HG02943 (cell line): Measurements from ENCODE around the gene AKT1S1.

Experiments used
- ATAC-seq: cut with Tn5 transposase; IDR thresholded peaks from one replicate; pipeline ENCODE4 v1.9.1; 2021; ENCODE audit warnings: mild to moderate bottlenecking, low read depth, moderate library complexity; ENCODE audit not compliant: unreplicated experiment

Gene AKT1S1

DNA sequence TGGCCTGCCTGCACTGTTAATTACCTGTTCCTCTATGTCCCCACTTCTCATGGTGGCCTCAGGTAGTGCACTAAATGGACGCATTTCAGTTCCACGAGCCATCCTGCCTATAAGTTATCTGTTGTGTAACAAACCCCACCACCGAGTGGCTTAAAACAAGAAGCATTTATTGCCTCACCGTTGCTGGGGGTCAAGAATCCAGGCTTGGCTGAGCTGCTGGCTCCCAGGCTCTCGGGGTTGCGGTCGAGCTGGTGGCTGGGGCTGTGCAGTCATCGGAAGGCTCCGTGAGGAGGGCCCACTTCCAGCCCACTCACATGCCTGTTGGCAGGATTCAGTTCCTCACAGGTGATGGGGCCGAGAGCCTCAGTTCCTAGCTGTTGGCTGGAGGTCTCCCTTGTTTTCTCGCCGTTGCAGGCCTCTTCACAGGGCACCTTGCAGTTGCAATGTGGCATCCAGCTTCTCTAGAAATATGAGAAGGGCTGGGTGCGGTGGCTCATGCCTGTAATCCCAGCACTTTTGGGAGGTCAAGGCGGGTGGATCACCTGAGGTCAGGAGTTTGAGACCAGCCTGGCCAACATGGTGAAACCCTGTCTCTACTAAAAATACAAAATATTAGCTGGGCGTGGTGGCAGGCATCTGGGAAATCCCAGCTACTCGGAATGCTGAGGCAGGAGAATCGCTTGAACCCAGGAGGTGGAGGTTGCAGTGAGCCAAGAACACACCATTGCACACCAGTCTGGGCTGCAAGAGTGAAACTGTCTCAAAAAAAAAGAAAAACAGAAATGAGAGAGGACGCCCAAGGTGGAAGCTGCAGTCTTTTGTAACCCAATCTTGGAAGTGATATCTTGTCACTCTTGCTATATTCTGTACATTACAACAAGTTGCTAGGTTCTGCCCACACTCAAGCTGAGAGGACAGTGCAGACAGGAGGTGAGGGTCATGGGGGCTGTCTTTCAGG, 32.7 kb downstream of the AKT1S1 start:
- no peak for ATAC-seq

DNA sequence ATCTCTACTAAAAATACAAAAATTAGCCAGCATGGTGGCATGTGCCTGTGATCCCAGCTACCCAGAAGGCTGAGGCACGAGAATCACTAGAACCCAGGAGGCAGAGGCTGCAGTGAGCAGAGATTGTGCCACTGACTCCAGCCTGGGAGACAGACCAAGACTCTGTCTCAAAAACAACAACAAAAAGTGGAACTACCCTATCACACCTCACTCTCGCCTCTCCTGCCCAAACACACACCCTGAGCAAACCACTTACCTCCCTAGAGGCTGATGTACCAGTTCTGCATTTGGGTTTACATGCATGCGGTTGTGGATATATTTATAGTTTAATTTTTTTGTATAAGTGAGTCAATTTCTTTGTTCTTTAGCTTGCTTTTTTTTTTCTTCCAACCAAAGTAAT, 33.9 kb downstream of the AKT1S1 start:
- no peak for ATAC-seq

DNA sequence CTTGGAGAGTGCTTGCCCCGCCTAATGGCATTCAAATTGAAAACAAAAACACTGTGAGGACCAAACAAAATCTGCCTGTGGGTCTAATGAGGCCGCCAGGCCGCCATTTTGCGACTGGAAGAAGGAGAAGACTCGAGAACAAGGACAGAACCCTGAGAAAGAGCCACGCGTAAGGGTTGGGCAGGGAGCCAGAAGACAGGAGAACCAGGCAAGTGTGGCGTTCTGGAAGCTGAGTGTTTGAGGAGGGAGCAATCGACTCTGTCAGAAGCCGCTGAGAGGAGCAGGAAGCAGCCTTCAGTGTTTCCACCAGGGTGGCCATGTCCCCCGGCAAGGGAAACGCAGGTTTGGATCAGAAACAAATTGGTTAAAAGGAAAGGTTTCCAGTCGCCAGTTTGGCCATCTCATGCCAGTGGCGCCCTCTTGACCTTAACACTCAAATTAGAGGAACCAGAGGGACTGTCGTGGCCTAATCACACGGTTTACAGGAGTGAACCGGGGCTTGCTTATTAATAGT, 36.4 kb downstream of the AKT1S1 start:
- ATAC-seq: no peak

DNA sequence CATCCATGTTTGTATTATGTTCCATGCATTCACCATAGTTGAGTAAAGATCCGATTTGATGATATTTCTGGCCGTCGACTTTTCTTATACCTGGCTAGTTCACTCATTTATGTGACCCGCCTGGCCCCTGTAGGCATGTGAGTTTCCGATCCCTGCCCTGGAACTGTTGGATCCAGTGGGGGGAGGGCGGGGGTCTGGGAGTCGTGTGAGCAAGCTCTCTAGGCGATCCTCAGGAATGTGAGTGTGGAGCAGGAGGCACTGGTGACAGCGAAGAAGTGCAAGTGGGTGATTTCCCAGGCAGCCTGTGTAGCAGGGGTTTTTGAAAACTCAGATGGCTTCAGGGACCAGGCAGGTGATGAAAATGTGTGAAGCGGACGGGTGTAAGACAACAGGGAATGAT, 36.8 kb downstream of the AKT1S1 start:
- ATAC-seq: no peak

DNA sequence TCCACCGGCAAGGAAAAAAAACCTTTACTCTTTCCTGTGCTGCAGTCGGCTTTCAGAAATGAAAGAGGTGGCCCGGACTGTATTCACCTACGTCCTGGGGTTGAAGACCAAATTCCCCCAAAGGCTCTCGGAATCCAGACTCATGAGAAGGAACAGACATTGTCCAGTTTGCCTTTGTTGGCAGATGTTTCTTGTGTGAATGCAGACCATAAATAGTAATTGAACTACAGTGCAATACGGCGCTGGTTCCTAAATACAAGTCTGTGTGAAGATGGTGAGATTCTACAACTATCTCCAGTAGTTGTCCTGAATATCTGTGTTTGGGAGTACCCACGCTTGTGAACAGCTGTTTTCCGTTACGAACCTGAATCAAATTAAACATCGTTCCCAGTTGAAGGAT, 37.4 kb downstream of the AKT1S1 start:
- ATAC-seq: no peak

DNA sequence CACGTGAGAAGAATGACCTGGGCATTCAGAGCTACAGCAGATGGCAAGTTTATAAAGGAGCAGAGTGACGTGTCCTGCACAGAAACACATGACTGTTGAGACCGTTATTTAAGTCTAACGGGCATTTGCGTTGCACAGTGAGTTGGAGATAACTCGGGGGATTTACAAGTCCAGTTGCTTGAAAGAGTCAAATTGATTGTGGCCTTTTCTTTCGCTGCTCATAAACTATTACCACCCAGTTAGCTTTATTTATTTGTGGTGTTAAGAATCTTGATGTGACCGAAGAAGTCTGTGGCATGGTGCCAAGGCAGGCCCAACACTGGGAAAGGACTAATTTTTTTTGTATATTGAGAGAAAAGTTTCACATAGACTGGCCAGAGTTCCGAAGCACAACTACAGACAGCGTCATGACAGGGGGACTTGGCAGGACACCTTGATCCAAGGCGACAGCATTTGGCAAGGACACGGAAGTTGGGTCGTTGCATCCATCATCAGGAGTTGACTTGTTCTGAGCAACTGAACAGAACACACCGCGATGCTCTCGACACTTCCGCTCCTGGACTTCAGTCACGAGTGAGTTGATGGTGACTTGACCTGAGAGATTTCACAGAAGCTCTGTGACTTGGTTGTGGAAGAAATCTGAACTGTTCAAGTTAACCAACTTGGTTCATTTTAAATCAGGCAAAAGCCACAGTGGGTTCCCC, 38.1 kb downstream of the AKT1S1 start:
- no peak for ATAC-seq

DNA sequence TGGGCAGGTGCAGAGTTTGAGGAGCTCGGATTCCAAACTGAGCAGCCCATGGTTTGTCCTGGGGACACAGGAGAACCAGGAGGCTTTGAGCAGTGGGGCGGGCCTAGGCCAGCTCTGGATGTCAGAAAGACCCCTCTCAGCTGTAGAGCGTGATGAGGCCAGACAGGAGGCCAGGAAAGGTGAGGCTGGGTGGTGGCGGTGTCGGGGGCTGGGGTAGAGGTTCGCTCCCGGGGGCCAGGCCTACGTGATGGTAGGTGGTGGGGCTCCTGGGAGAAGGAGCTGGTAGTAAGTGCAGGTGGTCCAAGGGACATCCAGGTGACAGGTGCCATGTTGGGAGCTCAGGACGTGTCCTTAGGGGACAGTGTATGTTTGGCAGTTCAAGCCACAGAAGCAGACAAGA, 39.7 kb downstream of the AKT1S1 start:
- ATAC-seq: no peak

DNA sequence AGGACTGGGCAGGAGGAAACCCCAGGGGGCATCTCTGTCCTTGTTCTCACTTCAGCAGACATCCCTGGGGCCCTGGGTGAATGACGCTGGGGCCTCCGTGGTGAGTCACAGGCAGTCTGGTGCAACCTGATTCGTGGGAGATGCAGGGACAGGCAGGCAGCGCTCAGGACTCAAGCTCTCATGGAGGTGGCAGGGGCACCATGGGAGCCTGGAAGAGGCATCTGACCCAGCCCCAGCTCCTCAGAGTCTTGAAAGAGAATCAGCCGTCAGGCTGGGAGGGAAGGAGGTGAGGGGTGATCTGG, 40.2 kb downstream of the AKT1S1 start:
- no peak for ATAC-seq

DNA sequence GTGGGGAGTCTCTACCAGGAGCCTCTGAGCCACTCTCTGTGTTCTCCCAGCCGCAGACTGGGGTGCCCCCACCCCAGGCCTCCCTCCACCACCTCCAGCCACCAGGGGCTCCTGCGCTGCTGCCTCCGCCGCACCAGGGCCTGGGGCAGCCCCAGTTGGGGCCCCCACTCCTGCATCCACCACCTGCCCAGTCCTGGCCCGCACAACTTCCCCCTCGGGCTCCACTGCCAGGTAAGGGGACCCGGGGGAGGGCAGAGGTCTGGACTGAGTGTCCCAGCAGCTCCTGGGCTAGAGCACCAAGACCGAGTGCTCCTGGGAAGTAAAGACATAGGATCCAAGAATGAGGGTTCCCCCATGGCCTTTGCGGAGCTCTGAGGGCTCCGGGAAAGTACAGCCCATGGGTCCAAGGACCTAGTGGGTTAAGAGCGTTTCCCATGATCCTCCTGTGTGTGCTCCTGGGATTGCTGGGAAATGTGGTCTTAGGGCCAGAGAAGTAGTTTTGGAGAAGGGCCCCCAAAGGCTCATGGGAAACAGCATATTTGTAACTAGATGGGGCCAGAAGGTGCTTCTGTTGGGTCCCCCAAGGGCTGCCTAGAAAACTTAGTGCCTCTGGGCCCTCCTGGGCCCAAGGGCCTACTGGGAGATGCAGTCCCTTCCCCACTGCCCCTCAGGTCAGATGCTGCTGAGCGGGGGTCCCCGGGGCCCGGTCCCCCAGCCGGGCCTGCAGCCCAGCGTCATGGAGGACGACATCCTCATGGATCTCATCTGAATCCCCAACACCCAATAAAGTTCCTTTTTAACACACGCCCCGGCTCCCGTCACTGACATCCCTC, 40.8 kb downstream of the AKT1S1 start:
- ATAC-seq: no peak

DNA sequence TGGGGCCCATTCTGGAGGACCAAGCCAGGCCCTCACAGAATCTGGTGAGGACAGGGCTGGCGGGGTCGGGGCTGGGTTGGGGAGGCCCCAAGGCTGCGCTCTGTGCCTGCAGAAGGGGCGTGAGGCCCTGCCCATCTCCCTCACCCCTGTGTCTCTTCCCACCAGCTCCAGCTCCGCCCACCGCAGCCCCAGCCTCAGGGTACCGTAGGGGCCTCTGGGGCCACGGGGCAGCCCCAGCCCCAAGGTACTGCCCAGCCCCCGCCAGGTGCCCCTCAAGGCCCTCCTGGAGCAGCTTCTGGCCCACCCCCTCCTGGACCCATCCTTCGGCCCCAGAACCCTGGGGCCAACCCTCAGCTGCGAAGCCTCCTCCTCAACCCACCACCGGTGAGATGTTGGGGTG, 41.6 kb downstream of the AKT1S1 start:
- ATAC-seq: no peak

DNA sequence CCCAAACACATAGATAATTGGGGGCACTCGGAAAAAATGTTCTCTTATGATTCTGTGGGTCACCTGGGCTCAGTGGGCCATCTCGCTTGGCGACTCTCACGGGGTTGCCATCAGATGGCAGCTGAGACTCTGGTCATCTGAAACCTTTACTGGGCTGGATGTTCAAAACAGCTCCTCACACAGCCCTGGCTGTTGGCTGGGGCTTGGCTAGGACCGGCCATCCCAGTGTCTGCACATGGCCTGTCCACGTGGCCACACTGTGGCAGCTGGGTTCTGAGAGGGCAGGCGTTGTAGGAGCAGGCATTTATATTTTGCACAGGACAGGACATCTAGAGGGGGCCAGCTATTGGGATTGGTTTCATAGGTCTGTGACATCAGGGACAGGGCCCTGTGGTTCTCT, 43.6 kb downstream of the AKT1S1 start:
- no peak for ATAC-seq

DNA sequence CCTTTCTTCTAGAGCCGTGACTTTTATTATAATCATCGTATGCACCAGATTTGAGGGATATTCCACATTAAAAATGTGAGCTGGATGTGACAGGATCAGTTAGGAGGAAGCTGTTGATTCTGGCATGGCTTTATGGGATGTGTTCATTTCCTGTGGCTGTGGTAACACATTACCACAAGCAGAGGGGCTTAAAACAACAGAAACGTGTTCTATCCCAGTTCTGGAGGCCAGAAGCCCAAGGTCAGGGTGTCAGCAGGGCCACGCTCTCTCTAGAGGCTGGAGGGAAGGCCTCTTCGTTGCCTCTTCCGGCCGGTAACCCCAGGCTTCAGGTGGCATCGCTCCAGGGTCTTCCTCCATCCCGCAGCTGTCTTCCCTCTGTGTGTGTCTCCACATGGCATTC, 44.6 kb downstream of the AKT1S1 start:
- ATAC-seq: no peak

DNA sequence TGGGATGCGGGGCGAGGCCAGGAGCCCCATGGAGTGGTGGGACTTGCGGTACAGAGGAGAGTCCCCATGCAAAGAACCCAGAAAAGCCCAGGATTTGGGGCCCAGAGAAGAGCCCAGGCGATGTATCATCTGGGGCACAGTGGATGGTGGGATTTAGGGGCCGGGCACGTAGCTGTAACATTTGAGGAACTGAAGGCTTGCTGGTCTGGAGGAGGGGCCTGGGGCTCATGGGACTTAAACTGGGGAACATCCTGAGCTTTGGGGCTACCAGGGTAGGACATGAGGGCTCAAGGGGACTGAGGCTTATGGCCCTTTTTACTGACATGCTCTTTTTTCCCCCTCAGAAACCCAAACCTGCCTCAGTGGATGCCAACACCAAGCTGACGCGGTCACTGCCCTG, 45.6 kb downstream of the AKT1S1 start:
- ATAC-seq: no peak

DNA sequence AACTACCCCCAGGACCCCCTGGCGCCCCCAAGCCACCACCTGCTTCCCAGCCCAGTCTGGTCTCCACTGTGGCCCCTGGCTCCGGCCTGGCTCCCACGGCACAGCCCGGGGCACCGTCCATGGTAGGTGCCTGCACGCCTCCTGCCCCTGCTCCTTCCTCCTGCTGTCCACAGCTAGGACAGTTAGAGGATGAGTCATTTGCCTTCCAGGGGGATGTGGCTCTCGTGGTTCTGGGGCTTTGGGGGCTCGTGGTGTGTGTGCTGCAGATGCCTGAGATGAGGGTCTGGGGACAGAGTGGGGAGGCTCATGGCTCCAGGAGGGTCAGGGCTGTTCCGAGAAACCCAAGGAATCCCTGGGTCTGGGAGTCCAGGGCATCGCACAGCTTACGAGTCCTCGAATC, 46.4 kb downstream of the AKT1S1 start:
- ATAC-seq: no peak

DNA sequence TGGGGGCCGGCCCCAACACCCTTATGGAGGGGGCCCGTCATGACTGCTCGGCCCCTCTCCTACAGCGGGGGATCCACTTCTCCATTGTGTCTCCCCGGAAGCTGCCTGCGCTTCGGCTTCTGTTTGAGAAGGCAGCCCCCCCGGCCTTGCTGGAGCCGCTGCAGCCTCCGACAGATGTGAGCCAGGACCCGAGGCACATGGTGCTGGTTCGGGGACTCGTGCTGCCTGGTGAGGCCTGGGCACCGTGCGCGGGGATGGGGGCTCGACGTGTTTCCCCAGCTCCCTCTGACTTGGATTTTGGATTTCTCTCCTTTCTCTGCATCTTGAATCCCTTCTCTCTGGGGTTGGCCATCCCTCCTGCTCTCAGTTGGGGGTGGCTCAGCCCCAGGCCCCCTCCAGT, 47.4 kb downstream of the AKT1S1 start:
- no peak for ATAC-seq

DNA sequence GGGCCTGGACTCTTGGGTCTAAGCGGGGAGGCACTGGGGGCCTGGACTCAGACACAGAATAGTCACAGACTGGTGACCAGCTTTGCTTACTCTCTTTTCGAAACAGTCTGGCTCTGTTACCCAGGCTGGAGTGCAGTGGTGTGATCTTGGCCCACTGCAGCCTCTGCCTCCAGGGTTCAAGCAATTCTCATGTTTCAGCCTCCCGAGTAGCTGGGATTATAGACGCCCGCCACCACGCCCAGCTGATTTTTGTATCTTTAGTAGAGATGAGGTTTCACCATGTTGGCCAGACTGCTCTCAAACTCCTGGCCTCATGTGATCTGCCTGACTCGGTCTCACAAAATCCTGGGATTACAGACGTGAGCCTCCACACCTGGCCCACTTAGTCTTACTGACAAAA, 48.0 kb downstream of the AKT1S1 start:
- no peak for ATAC-seq

DNA sequence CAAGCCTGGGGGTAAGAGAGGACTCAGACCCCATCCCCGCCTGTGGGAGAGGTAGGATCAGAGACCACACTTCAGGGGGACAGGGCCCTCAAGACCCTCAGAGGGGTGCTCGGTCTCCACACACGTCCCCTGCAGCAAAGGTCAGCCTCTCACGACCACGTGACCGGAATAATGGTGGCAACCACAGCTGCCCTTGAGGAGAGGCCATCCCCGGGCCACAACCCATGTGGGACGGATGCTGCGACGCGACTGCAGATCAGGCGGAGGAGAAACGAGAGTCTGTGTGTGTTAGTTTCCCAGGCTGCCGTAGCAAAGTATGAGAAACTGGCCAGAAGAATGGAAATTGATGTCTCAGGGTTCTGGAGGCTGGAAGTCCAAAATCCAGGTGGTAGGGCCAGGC, 50.1 kb downstream of the AKT1S1 start:
- ATAC-seq: no peak

DNA sequence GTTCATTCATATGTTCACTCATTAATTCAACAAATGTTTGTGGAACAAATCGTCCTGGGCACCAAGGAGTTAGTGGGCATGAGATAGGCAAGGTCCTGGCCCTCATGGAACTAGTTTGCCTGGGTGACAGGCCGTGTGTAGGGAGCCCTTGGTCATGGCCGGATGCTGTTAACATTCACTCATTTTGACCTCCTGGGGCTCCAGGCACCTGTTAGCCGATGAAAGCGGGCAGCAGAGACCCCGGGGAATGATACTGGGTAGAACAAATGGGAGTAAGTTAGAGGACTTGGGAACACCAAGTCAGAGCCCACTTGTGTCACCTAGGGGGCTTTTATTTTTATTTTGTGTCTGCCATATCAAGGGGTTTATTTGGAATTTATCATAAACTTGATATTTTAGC, 52.5 kb downstream of the AKT1S1 start:
- no peak for ATAC-seq

DNA sequence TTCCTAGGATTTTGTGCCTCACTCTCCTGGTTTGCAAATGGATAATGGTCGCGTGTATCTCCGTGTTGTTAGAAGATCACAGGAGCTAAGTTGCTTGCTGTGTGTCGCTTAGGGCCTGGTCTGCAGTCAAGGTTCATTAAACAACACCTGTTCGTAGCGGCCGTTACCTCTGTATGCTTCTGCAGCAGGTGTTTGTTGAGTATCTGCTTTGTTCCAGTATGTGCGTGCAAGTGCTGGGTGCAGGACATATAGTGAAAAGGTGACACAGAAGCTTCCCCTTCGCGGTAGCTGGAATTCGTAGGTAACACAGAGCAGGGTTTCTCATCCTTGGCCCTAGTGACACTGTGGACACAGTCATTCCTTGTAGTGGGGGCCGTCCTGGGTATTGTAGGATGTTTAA, 53.7 kb downstream of the AKT1S1 start:
- ATAC-seq: no peak

DNA sequence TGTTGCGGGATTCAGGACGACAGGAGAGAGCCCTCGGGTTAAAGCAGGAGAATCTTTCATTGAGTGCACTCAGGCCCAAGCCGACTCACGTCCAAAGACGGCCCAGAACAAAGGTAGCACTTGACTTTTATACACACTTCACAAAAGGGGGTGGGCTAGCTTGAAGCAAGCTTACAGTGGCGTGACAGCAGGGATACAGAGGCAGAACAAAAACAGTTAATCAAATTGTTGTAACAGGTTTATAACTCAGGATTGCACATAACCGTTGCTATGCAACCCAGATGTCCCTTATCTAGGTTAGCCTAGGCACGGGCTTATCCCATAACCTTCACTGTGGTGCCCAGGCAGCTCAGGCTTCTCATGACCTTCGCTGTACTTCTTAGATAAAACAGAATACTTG, 57.0 kb downstream of the AKT1S1 start:
- ATAC-seq: no peak
